ENCODE measurements around the gene OR2G6. TPM values are rescaled to one million over a fixed set of nuclear protein-coding genes. Genes with fewer than 3 reads are reported as not detected.
"Not testable (repeated sequence)": the region's sequence is repeated elsewhere in the genome, so short reads cannot be mapped to it uniquely, and the experiment has no call there.

The OR2G6 gene
- total RNA-seq, 4 donors from 2014 or later, result not detected

GRCh38 chr1:248570811-248571210, 62.9 kb downstream of the OR2G6 start:
- H3K27me3 ChIP-seq; H3K36me3 ChIP-seq; H3K4me3 ChIP-seq; DNase-seq; H3K4me1 ChIP-seq; in situ Hi-C loops (cut with MboI; ENCODE audit: low pct_ligation_motif_present in 1 of 4, low pct_unique_long_range_greater_than_20kb in 1 of 4, low sequenced_read_pairs in 3 of 4); intact Hi-C loops (cut with DNase I; ENCODE audit: low total_unique reads); H3K9me3 ChIP-seq; H3K27ac ChIP-seq: not testable (repeated sequence)
- WGBS, 2 donors (ENCODE audit: low coverage in 1 of 2), result 53 to 60% methylated on average over 3 of the region's 3 CpGs

- intact Hi-C loops (cut with DNase I; ENCODE audit: low total_unique reads); in situ Hi-C loops (cut with MboI; ENCODE audit: low pct_ligation_motif_present in 1 of 4, low pct_unique_long_range_greater_than_20kb in 1 of 4, low sequenced_read_pairs in 3 of 4); H3K4me3 ChIP-seq; DNase-seq; H3K9me3 ChIP-seq; H3K4me1 ChIP-seq; H3K36me3 ChIP-seq; H3K27me3 ChIP-seq; H3K27ac ChIP-seq: not testable (repeated sequence)
- WGBS, 2 donors (ENCODE audit: low coverage in 1 of 2), result no CpG with 5 or more reads among the region's 1 CpG
Measured at GRCh38 chr1:248572049-248572448, 64.2 kb downstream of the OR2G6 start.

- H3K9me3 ChIP-seq; H3K36me3 ChIP-seq; intact Hi-C loops (cut with DNase I; ENCODE audit: low total_unique reads); H3K4me1 ChIP-seq; H3K27ac ChIP-seq; H3K4me3 ChIP-seq; in situ Hi-C loops (cut with MboI; ENCODE audit: low pct_ligation_motif_present in 1 of 4, low pct_unique_long_range_greater_than_20kb in 1 of 4, low sequenced_read_pairs in 3 of 4); H3K27me3 ChIP-seq; DNase-seq: not testable (repeated sequence)
- 76% methylated on average over 5 of the region's 8 CpGs; no CpG with 5 or more reads in 1 of the 2 donors for WGBS, 2 donors (ENCODE audit: low coverage in 1 of 2)
Measured at GRCh38 chr1:248573856-248574255, 66.0 kb downstream of the OR2G6 start.

- intact Hi-C loops (cut with DNase I; ENCODE audit: low total_unique reads); DNase-seq; H3K27me3 ChIP-seq; H3K27ac ChIP-seq; H3K4me1 ChIP-seq; H3K9me3 ChIP-seq; in situ Hi-C loops (cut with MboI; ENCODE audit: low pct_ligation_motif_present in 1 of 4, low pct_unique_long_range_greater_than_20kb in 1 of 4, low sequenced_read_pairs in 3 of 4); H3K36me3 ChIP-seq; H3K4me3 ChIP-seq: not testable (repeated sequence)
- 89 to 100% methylated on average over 2 to 3 of the region's 3 CpGs for WGBS, 2 donors (ENCODE audit: low coverage in 1 of 2)
Measured at GRCh38 chr1:248574657-248575056, 66.8 kb downstream of the OR2G6 start, which contains the start of gene OR2T34. Gene OR2T34 (minus strand): TSS chr1:248574757. CDS start chr1:248574757, 0 bp downstream.

- in situ Hi-C loops (cut with MboI; ENCODE audit: low pct_ligation_motif_present in 1 of 4, low pct_unique_long_range_greater_than_20kb in 1 of 4, low sequenced_read_pairs in 3 of 4), result no loop called here
- DNase-seq, result no peak
Measured at GRCh38 chr1:248576260-248576980, 68.5 kb downstream of the OR2G6 start.

More at GRCh38 chr1:248576260-248576980, 68.5 kb downstream of the OR2G6 start:
- TF ChIP-seq EP300 (IDR thresholded peaks at IDR 0.05; ENCODE audit: low read depth) (no peak), CTCF (IDR thresholded peaks at IDR 0.05) (no peak), POLR2AphosphoS5 (IDR thresholded peaks at IDR 0.05) (no peak), POLR2A (IDR thresholded peaks at IDR 0.05) (no peak)
- H3K27ac ChIP-seq, result no peak overlapping the region
- no peaks in the 10 kb centered on the region for H3K27me3 ChIP-seq
- H3K4me1 ChIP-seq, result no peaks in the 10 kb centered on the region
- no peak overlapping the region for H3K4me3 ChIP-seq
- H3K9me3 ChIP-seq, result no peaks in the 10 kb centered on the region
- intact Hi-C loops (cut with DNase I; ENCODE audit: low total_unique reads), result no loop called here
- H3K36me3 ChIP-seq, result no peaks in the 10 kb centered on the region
- WGBS, 2 donors (ENCODE audit: low coverage in 1 of 2), result 76 to 77% methylated on average over 9 of the region's 9 CpGs

Other genes with a start within 250 kb of the OR2G6 start
- not detected for gene OR2T33, start 230.1 kb upstream of the OR2G6 start, total RNA-seq
- not detected for gene OR2T12, start 204.6 kb upstream of the OR2G6 start, total RNA-seq
- gene OR2M7, start 183.5 kb upstream of the OR2G6 start, total RNA-seq, result not detected
- gene OR14C36, start 159.3 kb upstream of the OR2G6 start, total RNA-seq, result not detected
- not detected for gene OR2T4, start 146.4 kb upstream of the OR2G6 start, total RNA-seq
- gene OR2T6, start 132.3 kb upstream of the OR2G6 start, total RNA-seq, result not detected
- gene OR2T1, start 105.0 kb upstream of the OR2G6 start, total RNA-seq, result not detected
- not detected for gene OR2T2, start 62.4 kb upstream of the OR2G6 start, total RNA-seq
- gene OR2T3, start 34.7 kb upstream of the OR2G6 start, total RNA-seq, result not detected
- not detected for gene OR2T5, start 19.5 kb upstream of the OR2G6 start, total RNA-seq
- not detected for gene OR2T29, start 54.7 kb downstream of the OR2G6 start, total RNA-seq
- gene OR2T34, start 66.7 kb downstream of the OR2G6 start, total RNA-seq, result not detected
- gene OR2T10, start 89.6 kb downstream of the OR2G6 start, total RNA-seq, result not detected
- gene OR2T11, start 127.0 kb downstream of the OR2G6 start, total RNA-seq, result not detected
- gene OR2T35, start 137.2 kb downstream of the OR2G6 start, total RNA-seq, result not detected
- not detected for gene OR2T27, start 147.5 kb downstream of the OR2G6 start, total RNA-seq
- gene OR14I1, start 194.7 kb downstream of the OR2G6 start, total RNA-seq, result not detected
- 100 to 1,000 TPM in 3 of 4 donors, 10 to 100 TPM in 1; 21.9 to 719 (median 565) TPM for gene LYPD8, start 247.7 kb downstream of the OR2G6 start, total RNA-seq

Data from transverse colon (tissue), 4 donors.